NCI-H2196 treated with DMSO at 0.1 percent for 48 hours (cell line): ENCODE results near the gene RSU1.
"Not testable (repeated sequence)": the region's sequence is repeated elsewhere in the genome, so short reads cannot be mapped to it uniquely, and the experiment has no call there.

ENCODE experiments used
- DNase-seq: peaks from one replicate; lab custom pipeline; 2025; ENCODE audit not compliant: unreplicated experiment; lab: John Stamatoyannopoulos, UW

RSU1 gene

GRCh38 chr10:16817125-16818019 is at the start of gene RSU1:
Gene RSU1 (minus strand): TSS chr10:16817424. CDS start chr10:16817081, 343 bp downstream.
- peak; percentile 83 for DNase-seq

GRCh38 chr10:16866541-16867275 is 49.5 kb upstream of the RSU1 start:
- DNase-seq: no peak

- DNase-seq: no peak
Measured at GRCh38 chr10:16865766-16866165, 48.5 kb upstream of the RSU1 start.

GRCh38 chr10:16863766-16864165 is 46.5 kb upstream of the RSU1 start:
- no peak for DNase-seq

GRCh38 chr10:16857419-16857818 is 40.2 kb upstream of the RSU1 start:
- DNase-seq: no peak

GRCh38 chr10:16856567-16856966 is 39.3 kb upstream of the RSU1 start:
- no peak for DNase-seq

- no peak for DNase-seq
Measured at GRCh38 chr10:16856092-16856491, 38.9 kb upstream of the RSU1 start.

- no peak for DNase-seq
Measured at GRCh38 chr10:16854623-16855022, 37.4 kb upstream of the RSU1 start.

- DNase-seq: no peak
Measured at GRCh38 chr10:16853809-16854208, 36.6 kb upstream of the RSU1 start.

- DNase-seq: no peak
Measured at GRCh38 chr10:16853201-16853600, 36.0 kb upstream of the RSU1 start.

- no peak for DNase-seq
Measured at GRCh38 chr10:16852624-16853023, 35.4 kb upstream of the RSU1 start.

GRCh38 chr10:16848562-16849154 is 31.4 kb upstream of the RSU1 start:
- no peak for DNase-seq

- no peak for DNase-seq
Measured at GRCh38 chr10:16847644-16848043, 30.4 kb upstream of the RSU1 start.

- no peak for DNase-seq
Measured at GRCh38 chr10:16845248-16845647, 28.0 kb upstream of the RSU1 start.

- no peak for DNase-seq
Measured at GRCh38 chr10:16843252-16843870, 26.1 kb upstream of the RSU1 start.

GRCh38 chr10:16835228-16835627 is 18.0 kb upstream of the RSU1 start:
- no peak for DNase-seq

GRCh38 chr10:16832351-16833080 is 15.3 kb upstream of the RSU1 start:
- DNase-seq: no peak

GRCh38 chr10:16828701-16829175 is 11.5 kb upstream of the RSU1 start:
- no peak for DNase-seq

- peak; percentile 23 for DNase-seq
Measured at GRCh38 chr10:16828114-16828568, 10.9 kb upstream of the RSU1 start.

GRCh38 chr10:16827474-16827873 is 10.2 kb upstream of the RSU1 start:
- DNase-seq: not testable (repeated sequence)
